NCI-H524 treated with DMSO at 0.1 percent for 48 hours (cell line): ENCODE measurements around the gene CPSF7.
"Not testable (repeated sequence)": the region's sequence is repeated elsewhere in the genome, so short reads cannot be mapped to it uniquely, and the experiment has no call there.

Source experiments
- DNase-seq: peaks from one replicate; lab custom pipeline; 2025; lab: John Stamatoyannopoulos, UW

CPSF7 gene

DNA sequence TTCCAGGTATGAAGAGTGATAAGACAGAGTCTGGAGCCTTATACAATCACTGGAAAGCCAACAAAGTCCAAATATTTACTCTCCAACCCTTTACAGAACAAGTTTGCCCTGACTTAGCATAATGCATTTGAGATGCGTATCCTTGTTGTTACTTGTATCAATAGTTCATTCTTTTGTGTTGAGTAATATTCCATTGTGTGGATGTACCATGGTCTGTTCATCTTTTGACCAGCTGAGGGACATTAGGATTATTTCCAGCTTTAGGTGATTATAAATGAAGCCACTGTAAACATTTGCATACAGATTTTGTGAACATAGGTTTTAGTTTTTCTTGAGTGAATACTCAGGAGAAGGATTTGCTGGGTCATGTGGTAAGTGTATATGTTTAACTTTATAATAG is 9.8 kb upstream of the CPSF7 start:
- no peak for DNase-seq

DNA sequence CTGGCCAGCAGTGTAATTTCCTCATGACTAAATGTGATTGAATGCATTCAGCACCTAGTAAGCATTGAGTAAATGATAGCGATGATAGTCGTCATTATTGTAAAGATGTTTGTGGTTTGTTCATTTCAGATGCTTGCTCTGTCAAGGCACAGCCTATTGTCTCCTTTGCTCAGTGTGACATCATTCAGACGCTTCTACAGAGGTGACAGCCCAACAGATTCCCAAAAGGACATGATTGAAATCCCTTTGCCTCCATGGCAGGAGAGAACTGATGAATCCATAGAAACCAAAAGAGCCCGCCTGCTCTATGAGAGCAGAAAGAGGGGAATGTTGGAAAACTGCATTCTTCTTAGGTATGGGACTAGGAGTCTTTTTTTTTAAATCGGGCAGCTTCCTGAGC is 7.7 kb upstream of the CPSF7 start:
- DNase-seq, result no peak

DNA sequence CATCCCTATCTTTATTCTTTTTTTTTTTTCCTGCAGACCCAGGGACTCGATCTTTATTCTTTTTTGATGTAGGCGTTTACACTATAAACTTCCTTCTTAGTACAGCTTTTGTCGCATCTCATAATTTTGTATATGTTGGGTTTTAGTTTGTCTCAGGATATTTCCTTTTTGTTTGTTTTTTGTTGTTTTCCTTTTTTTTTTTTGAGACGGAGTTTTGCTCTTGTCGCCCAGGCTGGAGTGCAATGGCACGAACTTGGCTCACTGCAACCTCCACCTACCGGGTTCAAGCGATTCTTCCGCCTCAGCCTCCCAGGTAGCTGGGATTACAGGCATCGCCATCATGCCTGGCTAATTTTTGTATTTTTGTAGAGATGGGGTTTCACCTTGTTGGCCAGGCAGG is 1.1 kb upstream of the CPSF7 start:
- not testable (repeated sequence) for DNase-seq

DNA sequence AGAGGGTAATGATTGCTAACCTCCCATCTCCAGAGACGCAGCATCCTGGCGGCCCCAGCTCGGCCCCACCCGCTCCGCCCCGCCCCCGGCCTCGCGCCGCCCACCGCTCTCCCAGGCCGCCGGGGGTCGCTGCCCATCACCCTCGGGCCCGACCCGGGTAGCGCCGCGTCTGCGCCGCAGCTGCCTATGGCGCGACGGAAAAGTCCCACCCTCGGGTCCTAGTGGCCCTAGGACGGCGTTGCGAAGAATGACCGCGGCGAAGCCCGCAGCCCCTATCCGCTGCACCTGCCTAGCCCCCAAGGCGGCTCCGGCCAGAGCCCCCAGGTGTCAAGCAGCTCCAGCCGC is 457 bp downstream of the CPSF7 start:
- no peak for DNase-seq

DNA sequence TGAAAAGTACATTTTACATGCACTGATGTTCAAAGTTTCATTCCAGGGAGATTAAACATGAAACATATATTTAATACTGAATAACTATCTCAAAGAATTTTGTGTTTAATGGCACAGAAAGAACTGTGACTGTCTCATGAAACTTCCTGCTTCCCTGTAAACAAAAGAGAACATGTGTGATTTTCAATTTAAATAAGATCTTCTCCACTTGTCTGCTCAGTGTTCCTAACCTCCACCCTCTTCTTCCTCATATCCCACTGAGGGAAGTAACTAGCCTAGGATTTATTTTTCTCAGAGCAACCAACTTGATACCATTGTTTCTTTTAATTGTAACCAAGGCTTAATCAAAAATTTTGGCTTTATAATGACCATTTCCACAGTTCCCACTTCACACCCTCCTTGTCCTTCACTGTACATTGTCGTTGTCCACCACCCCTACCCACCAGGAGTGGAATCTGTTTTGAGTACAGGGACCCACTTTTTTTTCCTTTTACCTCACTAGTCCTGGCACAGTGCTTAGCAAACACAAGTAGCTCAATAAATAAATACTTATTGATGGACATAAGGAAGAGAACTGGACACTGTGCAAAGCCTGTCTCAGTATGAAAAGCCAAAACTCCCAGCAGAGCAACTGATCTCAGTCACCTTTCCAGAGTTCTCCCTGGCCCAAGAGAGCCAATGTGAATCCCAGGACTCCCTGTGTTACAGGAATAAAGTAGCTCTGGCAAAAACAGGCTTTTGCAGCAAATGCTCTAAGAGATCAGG is 4.2 kb downstream of the CPSF7 start:
- no peak for DNase-seq

DNA sequence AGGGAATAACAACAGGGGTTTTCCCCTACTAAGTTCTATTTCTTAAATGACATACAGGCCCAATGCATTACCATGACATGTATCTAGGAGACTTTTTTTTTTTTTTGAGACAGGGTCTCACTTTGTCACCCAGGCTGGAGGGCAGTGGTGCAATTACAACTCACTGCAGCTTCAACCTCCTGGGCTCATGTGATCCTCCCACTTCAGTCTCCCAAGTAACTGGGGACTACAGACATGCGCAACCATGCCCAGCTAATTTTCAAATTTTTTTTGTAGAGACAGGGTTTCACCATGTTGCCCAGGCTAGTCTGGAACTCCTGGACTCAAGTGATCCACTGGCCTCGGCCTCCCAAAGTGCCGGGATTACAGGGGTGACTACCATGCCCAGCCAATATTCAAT is 7.5 kb downstream of the CPSF7 start:
- no peak for DNase-seq

DNA sequence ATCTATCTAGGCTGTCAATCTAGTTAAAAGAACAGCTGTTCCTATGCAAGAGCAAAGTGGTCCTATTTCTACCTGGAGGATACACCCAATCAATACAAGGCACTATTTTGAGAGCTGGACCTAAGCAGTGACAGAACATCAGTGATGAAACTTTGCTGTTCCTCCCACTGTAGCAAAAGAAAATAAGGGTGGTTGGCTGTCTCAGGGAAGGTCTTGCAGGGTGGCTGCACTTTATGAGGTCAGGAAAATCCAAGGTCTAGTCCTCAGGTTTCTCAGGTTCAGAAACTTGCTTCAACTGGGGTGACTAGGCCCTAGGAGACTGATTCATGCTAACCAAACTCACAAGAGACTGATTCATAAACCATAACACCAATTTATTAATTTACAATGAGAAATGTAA is 11.6 kb downstream of the CPSF7 start:
- DNase-seq, result no peak

DNA sequence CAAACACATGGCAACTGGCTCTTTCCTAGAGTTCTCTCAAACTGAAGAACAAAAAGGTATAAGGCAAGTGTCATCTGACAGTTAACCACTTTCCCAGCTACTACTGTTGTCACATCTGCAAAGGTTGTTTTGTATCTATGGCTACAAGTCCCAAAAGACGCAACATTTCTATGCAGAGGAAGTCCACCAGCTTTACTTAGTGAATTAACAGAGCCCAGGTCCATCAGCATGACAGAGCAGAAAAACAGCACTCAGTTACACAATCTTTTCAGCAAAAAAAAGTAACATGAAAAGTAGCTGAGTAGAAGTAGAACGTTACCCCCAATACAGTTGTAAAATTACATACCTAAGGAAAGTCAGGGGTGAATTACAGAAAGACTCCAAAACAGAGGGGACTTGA is 12.1 kb downstream of the CPSF7 start:
- DNase-seq, result no peak

DNA sequence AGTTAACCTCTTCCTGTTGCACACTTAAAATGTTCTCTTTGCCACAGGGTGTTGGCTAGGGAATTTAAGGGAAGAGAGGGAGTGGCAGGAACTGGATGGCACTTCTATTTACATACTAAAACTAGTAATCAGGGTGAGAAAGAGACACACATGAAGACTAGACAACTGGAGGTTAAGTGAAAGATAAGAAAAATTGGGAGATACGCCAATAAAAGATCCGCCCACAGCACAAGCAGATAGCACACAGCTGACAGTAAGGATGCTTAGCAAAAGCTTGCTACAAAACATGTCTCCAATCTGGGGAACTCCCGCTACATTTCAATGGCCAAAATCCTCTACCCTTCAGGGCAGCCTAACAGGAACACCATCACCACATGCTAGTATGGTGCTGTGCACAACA is 12.8 kb downstream of the CPSF7 start:
- no peak for DNase-seq

DNA sequence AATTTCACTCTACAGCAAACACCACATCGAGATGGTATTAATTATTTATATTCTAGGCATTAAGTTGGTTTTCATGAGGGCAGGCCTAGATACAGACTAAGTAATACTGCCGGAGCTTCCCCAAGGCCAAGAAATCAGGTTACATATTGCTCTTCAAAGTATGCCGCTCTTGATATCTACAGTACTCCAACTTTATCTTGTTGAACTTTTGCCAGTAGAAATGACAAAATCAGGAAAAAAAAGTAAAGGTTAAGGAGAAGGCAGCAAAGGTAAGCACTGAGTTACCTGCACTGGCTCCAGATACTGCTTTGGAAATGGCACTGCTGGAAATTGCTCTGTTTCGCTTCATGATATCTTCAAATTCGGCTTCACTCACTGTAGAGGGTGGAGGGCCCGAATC is 14.4 kb downstream of the CPSF7 start:
- no peak for DNase-seq

DNA sequence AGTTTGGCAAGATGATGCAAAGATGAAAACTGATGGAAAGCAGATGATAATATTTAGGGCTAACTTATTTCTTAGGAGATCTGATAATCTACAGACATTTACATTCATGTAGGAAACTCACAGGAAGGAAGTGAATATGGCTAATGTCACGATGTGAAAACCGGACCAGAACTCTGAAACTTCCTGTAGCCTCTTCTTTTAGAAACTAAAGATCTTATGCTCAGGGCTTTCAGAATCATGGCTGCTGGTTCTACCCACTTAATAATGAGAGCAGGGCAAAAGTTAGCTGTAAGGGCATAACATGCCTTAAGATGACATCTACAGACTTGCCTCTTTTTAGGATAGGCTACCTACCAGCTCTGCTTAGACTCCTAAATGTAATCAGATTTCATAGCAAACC is 15.2 kb downstream of the CPSF7 start:
- no peak for DNase-seq

DNA sequence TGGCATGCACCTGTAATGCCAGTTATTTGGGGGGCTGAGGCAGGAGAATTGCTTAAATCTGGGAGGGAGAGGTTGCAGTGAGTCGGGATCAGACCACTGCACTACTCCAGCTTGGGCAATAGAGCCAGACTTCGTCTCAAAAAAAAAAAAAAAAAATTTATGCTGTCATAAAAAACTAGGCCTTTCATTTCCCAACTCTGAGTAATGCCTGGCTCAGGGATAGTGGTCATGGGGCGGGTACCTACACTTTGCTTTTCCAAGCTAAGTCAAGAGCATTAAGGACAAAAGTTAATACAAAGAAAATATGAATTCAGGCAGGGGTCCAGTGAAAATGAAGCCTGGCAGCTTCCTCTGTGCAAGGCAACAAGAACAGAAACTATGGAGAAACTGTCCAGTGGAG is 16.3 kb downstream of the CPSF7 start:
- no peak for DNase-seq

DNA sequence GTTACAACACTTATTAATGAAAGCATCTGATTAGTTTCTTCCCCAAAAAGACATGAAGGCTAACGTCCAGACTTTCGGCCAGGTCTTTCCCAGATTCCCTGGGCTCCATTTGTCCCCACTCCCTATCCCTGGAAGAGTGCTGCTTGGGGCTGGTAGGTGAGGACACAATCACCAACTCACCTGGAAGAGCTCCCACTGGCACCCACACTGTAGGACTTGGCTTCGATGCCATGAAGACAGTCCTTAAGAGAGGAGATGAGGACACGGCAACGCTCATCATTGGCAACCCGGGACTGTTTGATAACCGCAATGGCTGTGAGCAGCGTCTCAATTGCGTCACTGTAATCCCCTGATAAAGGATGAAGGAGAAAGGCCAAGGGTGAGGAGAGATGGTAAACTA is 18.2 kb downstream of the CPSF7 start:
- no peak for DNase-seq

DNA sequence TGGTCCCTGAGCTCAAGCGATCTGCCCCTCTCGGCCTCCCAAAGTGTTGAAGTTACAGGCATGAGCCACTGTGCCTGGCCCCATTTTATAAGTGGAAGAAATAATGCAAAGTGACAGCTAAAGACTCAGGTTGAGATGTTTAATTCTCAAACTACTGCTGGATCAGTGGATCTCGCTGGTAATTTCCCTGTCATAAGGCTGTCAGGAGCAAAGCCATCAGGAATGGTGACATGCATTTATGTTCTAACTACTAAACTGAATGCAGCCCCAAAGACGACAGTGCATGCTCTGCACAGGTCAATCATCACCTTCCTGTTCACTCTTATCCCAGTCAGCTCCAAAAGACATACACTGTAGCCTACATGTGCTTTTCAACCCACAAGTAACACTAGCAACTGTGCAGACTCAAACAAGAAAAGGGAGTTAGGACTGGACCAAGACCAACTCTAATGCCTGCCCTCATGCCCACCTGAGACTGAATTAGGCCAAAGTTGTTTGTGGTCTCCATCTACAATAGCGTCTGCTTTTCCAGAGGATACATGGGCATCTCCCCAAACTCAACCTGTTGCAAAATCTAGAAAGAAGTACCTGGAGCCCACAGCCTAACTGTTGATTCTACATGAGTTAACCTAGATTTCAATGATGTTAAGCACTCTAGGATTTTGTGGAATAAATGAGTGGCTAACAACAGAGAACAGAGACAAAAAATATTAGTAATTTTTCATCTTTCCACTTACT is 22.6 kb downstream of the CPSF7 start:
- DNase-seq, result no peak

DNA sequence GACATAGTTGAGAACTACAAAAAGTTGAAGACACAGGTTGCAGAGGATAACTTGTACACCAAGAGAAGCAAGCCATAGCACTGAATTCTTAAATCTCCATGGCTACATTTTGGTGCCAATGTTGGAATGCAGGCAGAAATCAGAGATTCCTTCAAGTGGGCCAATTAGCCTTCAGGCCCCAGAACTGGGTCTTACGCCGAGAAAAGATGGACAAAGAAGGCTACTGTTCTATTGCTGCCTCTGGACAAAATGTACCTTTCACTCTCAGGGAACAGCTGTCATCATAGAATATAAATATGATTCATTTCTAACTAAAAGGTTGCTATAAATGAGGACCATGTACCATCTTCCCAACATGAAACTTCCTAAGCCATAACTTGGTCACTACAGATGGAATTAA is 23.7 kb downstream of the CPSF7 start:
- no peak for DNase-seq

DNA sequence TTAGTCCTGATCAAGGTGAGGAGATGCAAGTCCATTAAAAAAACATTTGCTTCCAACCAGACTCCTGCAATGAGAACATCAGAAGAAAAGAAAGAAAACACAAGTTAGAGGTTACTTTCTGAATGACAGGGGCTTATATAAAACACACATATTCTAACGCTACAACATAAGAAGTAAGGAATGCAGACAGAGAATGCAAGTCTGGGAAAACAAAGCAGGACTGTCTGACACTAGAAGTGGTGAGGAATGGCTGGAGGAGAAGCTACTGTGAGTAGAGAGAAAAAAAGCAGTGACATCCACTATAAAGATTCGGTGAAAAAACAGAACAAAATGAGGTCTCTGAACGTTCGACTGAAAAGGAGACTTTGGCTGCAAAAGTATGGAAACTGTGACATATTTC is 25.1 kb downstream of the CPSF7 start:
- no peak for DNase-seq

DNA sequence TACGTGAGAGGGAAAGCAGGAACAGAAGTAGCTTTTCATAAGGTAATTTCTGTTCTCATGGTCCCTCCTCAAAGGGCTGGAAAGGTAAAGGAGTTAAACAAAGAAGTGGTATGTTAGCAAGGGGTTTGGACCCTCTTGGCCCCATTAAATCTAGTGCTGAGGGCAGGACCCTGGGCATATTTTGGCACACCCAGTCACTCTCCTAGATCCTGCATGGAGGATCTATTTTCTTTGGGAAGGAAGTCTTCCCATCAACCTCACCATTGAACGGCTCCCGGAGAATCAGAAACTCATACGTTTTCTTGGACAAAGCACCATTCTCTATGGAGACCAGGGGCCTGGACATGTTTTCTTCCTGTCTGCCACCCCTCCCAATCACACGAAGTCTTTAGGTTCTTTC is 25.7 kb downstream of the CPSF7 start:
- DNase-seq, result no peak

DNA sequence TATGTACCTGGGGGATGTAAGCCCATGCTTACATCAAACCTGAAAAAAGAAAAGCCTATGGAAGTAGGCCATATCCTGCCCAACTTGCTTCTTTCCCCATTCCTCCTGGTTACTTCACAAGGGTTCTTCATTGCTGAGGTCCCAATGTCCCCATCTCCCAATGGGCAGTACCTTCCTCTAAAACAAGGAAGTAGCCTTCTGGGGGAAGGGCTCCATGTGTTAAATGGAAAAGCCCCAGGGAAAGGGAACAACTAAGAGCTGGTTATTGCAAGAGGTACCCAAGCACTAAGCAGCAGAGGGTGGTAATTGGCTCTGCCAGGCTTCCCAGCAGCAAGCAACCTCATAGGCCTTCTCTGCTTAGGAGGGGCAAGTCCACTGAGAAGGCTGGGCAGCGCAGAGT is 26.1 kb downstream of the CPSF7 start:
- DNase-seq, result no peak

DNA sequence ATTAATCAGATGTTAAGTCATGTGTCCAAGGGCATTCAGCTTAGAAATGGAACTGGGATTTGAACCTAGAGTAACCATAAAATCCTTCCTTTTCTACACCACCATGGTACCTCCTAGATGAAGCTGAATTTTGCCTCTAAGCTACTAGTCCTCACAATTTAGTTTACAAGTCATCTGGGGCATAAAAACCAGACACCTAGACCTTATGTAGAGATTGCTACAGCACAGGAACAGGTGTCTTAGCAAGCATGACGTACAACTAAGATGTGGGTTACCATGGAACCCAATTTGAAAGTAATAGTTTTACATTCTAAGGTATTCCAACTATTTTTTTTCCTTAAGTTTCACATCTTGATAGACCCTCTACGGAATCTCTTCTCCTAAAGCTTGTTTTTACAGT is 28.2 kb downstream of the CPSF7 start:
- DNase-seq, result no peak

DNA sequence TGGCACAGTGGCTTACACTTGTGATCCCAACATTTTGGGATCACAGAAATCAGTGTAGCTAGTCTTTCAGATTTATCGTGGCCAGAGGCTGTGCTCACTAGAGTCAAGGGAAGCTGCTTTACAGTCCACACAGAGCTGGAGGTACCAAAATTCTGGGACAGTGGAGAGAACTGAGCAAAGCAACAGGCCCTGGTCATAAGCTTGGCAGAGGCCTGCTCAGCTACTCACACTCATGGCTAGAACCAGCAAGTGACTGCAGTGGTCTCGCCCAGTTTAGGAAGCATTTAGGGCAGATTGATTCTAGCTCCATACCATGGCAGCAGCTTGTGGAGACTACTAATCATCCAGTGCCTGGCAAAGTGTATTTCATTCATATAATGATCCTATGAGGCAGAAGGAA is 28.6 kb downstream of the CPSF7 start:
- DNase-seq, result no peak

DNA sequence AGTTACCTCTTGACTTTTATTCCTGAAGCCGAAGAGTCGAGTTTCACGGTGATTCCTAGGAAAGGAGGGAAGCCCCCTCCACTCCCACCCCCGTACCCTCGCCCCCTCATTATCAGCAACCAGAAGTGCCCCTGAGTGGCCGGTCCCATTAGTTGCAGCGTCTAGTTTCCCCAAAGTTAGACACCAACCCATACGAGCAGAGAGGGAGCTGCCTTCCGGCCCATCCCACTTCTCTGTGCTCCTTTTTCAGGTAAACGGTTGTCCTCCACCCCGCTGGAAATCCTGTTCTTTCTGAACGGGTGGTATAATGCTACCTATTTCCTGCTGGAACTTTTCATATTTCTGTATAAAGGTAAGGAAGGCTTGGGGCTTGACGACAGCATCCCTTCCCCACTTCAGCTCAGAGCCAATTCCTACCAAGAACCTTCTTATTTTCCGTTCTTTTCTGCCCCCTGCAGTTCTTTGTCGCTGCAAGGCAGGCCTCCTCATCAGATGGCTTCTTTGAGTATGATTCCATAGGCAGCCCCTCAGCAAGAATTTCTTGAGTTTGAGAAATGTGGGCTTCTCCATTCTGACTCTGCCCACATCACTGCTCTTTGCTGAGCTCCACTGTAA is 36.7 kb downstream of the CPSF7 start:
- DNase-seq, result no peak

DNA sequence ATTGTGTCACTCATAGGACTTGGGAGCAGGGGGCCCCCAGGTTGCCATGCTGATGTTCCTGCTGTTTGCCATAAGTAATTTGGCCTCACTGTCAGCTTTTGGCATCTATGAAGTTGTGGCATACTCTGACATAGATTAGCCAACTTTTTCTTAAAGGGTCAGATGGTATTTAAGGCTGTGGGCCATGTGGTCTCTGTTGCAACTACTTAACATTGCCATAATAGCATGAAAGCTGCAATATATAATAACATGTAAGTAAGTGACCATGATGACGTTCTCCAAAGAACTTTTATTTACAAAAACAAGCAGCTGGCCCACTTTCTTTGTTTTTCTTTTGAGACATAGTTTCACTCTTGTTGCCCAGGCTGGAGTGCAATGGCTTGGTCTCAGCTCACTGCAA is 39.6 kb downstream of the CPSF7 start:
- no peak for DNase-seq
